GM18519 (cell line): ENCODE data around the gene GOLM1.

Experiments used
- ATAC-seq: cut with Tn5 transposase; IDR thresholded peaks from one replicate; pipeline ENCODE4 v1.9.1; 2021; ENCODE audit warnings: mild to moderate bottlenecking, moderate library complexity; ENCODE audit not compliant: unreplicated experiment, low FRiP score

The GOLM1 gene

GRCh38 chr9:86005253-86005775 is 94.0 kb downstream of the GOLM1 start:
- no peak for ATAC-seq

GRCh38 chr9:85995599-85995998 is 103.8 kb downstream of the GOLM1 start:
- no peak for ATAC-seq

GRCh38 chr9:85995097-85995496 is 104.3 kb downstream of the GOLM1 start:
- no peak for ATAC-seq

- ATAC-seq, result no peak
Measured at GRCh38 chr9:85994191-85994590, 105.2 kb downstream of the GOLM1 start.

- no peak for ATAC-seq
Measured at GRCh38 chr9:85987236-85987635, 112.1 kb downstream of the GOLM1 start.

GRCh38 chr9:85984457-85984856 is 114.9 kb downstream of the GOLM1 start:
- ATAC-seq, result no peak

- ATAC-seq, result no peak
Measured at GRCh38 chr9:85981369-85981768, 118.0 kb downstream of the GOLM1 start.

- ATAC-seq, result no peak
Measured at GRCh38 chr9:85978496-85978895, 120.9 kb downstream of the GOLM1 start.
